GM23338 (cell line): ENCODE results near the gene CHRM5.

Experiments used
- CREB1 ChIP-seq: fragments of 250-450 bp; sonication (Bioruptor Pico); IDR thresholded peaks from 2 replicates; pipeline ENCODE4 v1.5.0; 2020; ENCODE audit warnings: low read depth, mild to moderate bottlenecking, moderate library complexity
- CTCF ChIP-seq, 2 experiments: fragments of 200-600 bp in 1 of 2; sonication (generic) in 1 of 2; conservative IDR thresholded peaks; 2 replicates each; pipeline versions ENCODE4 v1.5.1 to v1.6.1; 2016 to 2017; ENCODE audit warnings: antibody characterized with exemption in 2 of 2, low read depth in 2 of 2, mild to moderate bottlenecking in 2 of 2, moderate library complexity in 1 of 2
- EZH2 ChIP-seq: fragments of 200-600 bp; sonication (generic); IDR thresholded peaks from one replicate; pipeline ENCODE4 v1.8.0; 2017; ENCODE audit warnings: antibody characterized with exemption, mild to moderate bottlenecking, low read depth; ENCODE audit not compliant: unreplicated experiment
- EZH2phosphoT487 ChIP-seq: fragments of 200-600 bp; sonication (generic); IDR thresholded peaks from one replicate; pipeline ENCODE4 v1.8.1; 2018; ENCODE audit warnings: antibody characterized with exemption; ENCODE audit not compliant: unreplicated experiment
- JUNB ChIP-seq: IDR thresholded peaks from one replicate; pipeline ENCODE4 v1.6.1; 2016; ENCODE audit warnings: antibody characterized with exemption; ENCODE audit not compliant: unreplicated experiment
- NANOG ChIP-seq: IDR thresholded peaks from 2 replicates; pipeline ENCODE4 v1.6.1; 2016; ENCODE audit warnings: antibody characterized with exemption, borderline replicate concordance
- POLR2AphosphoS5 ChIP-seq: IDR thresholded peaks from 2 replicates; pipeline ENCODE4 v1.6.1; 2016; ENCODE audit warnings: antibody characterized with exemption, low read depth
- ZNF114 ChIP-seq: fragments of 250-450 bp; sonication (Bioruptor Pico); IDR thresholded peaks from 2 replicates; pipeline ENCODE4 v1.5.0; 2020; ENCODE audit warnings: mild to moderate bottlenecking, moderate library complexity
- ZNF331 ChIP-seq: fragments of 250-450 bp; sonication (Bioruptor Pico); IDR thresholded peaks from 2 replicates; pipeline ENCODE4 v1.5.0; 2020; ENCODE audit warnings: low read depth, mild to moderate bottlenecking, moderate library complexity
- TF ChIP-seq, protein P1 (sequence below): IDR thresholded peaks from one replicate; pipeline ENCODE4 v1.6.1; 2018; ENCODE audit warnings: antibody characterized with exemption; ENCODE audit not compliant: unreplicated experiment

GRCh38 chr15:33968821-33969220, 524 bp downstream of the CHRM5 start:
- TF ChIP-seq CTCF (conservative IDR thresholded peaks at IDR 0.05; ENCODE audit: low read depth in 2 of 2) (no peak), EZH2 (no peak), JUNB (no peak), POLR2AphosphoS5 (no peak), EZH2phosphoT487 (no peak), NANOG (no peak), ZNF114 (CRISPR knock-in tag) (no peak), CREB1 (CRISPR knock-in tag) (no peak), ZNF331 (no peak)
- TF ChIP-seq, protein P1, sequence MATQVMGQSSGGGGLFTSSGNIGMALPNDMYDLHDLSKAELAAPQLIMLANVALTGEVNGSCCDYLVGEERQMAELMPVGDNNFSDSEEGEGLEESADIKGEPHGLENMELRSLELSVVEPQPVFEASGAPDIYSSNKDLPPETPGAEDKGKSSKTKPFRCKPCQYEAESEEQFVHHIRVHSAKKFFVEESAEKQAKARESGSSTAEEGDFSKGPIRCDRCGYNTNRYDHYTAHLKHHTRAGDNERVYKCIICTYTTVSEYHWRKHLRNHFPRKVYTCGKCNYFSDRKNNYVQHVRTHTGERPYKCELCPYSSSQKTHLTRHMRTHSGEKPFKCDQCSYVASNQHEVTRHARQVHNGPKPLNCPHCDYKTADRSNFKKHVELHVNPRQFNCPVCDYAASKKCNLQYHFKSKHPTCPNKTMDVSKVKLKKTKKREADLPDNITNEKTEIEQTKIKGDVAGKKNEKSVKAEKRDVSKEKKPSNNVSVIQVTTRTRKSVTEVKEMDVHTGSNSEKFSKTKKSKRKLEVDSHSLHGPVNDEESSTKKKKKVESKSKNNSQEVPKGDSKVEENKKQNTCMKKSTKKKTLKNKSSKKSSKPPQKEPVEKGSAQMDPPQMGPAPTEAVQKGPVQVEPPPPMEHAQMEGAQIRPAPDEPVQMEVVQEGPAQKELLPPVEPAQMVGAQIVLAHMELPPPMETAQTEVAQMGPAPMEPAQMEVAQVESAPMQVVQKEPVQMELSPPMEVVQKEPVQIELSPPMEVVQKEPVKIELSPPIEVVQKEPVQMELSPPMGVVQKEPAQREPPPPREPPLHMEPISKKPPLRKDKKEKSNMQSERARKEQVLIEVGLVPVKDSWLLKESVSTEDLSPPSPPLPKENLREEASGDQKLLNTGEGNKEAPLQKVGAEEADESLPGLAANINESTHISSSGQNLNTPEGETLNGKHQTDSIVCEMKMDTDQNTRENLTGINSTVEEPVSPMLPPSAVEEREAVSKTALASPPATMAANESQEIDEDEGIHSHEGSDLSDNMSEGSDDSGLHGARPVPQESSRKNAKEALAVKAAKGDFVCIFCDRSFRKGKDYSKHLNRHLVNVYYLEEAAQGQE, result no peak
